KMS-11 (cell line): ENCODE results near the gene ROR1.

ENCODE experiments used
- H2AFZ ChIP-seq: fragments of 200-600 bp; sonication (generic); 2 replicates; pipeline ENCODE4 v1.6.1; 2016; ENCODE audit warnings: antibody characterized with exemption, mixed run types, low read depth
- H3K27ac ChIP-seq: fragments of 200-600 bp; sonication (generic); 2 replicates; pipeline ENCODE4 v1.6.1; 2016; ENCODE audit warnings: mild to moderate bottlenecking, mixed run types
- H3K27me3 ChIP-seq: fragments of 200-600 bp; sonication (generic); 2 replicates; pipeline ENCODE4 v1.6.1; 2017; ENCODE audit warnings: mild to moderate bottlenecking, low read depth, mixed run types, moderate library complexity; ENCODE audit not compliant: insufficient read depth
- H3K36me3 ChIP-seq: fragments of 200-600 bp; sonication (generic); 2 replicates; pipeline ENCODE4 v1.6.1; 2017; ENCODE audit warnings: mild to moderate bottlenecking, mixed run types; ENCODE audit not compliant: insufficient read depth
- H3K4me1 ChIP-seq: fragments of 200-600 bp; sonication (generic); 2 replicates; pipeline ENCODE4 v1.6.1; 2016; ENCODE audit warnings: mild to moderate bottlenecking, low read depth, mixed run types; ENCODE audit not compliant: poor library complexity, severe bottlenecking
- H3K4me2 ChIP-seq: fragments of 200-600 bp; sonication (generic); 2 replicates; pipeline ENCODE4 v1.7.0; 2016; ENCODE audit warnings: mild to moderate bottlenecking, mixed run types
- H3K4me3 ChIP-seq: fragments of 200-600 bp; sonication (generic); IDR thresholded peaks from 2 replicates; pipeline ENCODE4 v1.6.1; 2017; ENCODE audit warnings: low read depth, low read length, mixed read lengths; ENCODE audit not compliant: insufficient read depth
- H3K79me2 ChIP-seq: fragments of 200-600 bp; sonication (generic); 2 replicates; pipeline ENCODE4 v1.6.1; 2016; ENCODE audit warnings: low read depth, mixed run types; ENCODE audit not compliant: insufficient read depth
- H3K9ac ChIP-seq: fragments of 200-600 bp; sonication (generic); 2 replicates; pipeline ENCODE4 v1.6.1; 2016; ENCODE audit warnings: mild to moderate bottlenecking, mixed run types
- H4K20me1 ChIP-seq: fragments of 200-600 bp; sonication (generic); 2 replicates; pipeline ENCODE4 v1.6.1; 2016; ENCODE audit warnings: mild to moderate bottlenecking, mixed run types; ENCODE audit not compliant: insufficient read depth
- CTCF ChIP-seq: fragments of 200-600 bp; sonication (generic); conservative IDR thresholded peaks from 2 replicates; pipeline ENCODE4 v1.6.1; 2017; ENCODE audit warnings: low read depth, mild to moderate bottlenecking, antibody characterized with exemption, low read length, moderate library complexity, mixed read lengths

Gene ROR1

DNA sequence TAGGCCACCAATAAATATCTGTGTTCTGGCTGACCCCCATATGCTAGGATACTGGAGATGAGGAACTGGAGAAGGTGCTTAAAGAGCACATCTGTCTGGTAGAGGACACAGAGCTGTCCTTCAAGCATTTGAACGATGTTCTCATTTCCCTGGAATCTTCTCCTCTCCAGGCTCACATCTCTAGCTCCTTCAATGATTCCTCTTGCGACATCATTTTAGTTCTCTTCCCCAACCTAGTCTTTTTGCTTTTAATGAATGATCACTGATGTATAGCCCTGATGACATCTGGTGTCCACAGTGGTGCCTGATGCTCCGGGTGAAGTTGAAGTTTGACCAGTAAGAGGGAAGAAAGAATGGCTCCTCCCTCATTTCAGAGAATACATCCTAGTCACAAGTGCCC lies 348.8 kb downstream of the ROR1 start:
- Histone ChIP-seq H3K27me3 (no peaks in the 10 kb centered on the region), H3K4me3 (no peak overlapping the region), H3K36me3 (no peaks in the 10 kb centered on the region), H4K20me1 (no peaks in the 10 kb centered on the region), H3K79me2 (no peaks in the 10 kb centered on the region), H3K27ac (no peak overlapping the region), H3K9ac (no peak overlapping the region), H2AFZ (no peak overlapping the region), H3K4me2 (no peak overlapping the region), H3K4me1 (no peaks in the 10 kb centered on the region)
- no peak for TF ChIP-seq CTCF

DNA sequence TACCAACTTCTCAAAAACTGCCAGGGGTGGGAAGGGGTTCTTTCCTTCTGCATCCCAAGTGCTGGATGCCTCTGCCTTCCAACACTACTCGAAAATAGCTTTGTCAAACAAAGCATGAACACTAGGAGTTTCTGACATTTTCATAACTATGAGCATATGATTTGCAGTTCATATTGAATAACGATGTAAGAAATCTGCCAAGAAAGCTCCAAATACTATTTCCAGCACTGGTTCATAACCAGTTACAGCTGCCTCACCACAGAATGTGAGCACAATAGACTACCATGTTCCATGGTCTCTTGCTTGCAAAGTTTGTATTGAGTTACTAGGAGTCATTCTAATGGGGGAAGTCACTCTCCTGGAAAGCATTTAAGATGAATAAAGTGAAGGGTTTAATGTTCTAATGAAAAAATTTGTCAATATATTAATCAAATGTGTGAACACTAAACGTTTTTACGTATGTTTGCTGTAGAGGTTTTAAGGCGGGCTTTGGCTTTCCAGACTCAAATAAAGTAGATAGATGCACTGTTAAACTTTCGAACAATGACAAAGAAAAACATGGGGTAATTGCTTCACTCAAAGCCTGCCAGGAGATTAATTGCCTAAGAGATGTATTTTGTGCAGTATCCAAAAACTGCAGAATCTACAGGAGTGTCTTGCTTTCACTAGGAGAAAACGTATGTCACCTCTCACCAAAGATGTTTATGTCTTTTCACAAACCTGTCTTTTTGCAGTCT lies 351.1 kb downstream of the ROR1 start:
- H3K36me3 ChIP-seq: no peaks in the 10 kb centered on the region
- H3K4me3 ChIP-seq: no peak overlapping the region
- H3K27me3 ChIP-seq: no peaks in the 10 kb centered on the region
- H3K9ac ChIP-seq: no peak overlapping the region
- H3K4me2 ChIP-seq: no peak overlapping the region
- no peak overlapping the region for H3K27ac ChIP-seq
- H4K20me1 ChIP-seq: no peaks in the 10 kb centered on the region
- TF ChIP-seq CTCF: no peak
- H3K79me2 ChIP-seq: no peaks in the 10 kb centered on the region
- no peak overlapping the region for H2AFZ ChIP-seq
- no peaks in the 10 kb centered on the region for H3K4me1 ChIP-seq

DNA sequence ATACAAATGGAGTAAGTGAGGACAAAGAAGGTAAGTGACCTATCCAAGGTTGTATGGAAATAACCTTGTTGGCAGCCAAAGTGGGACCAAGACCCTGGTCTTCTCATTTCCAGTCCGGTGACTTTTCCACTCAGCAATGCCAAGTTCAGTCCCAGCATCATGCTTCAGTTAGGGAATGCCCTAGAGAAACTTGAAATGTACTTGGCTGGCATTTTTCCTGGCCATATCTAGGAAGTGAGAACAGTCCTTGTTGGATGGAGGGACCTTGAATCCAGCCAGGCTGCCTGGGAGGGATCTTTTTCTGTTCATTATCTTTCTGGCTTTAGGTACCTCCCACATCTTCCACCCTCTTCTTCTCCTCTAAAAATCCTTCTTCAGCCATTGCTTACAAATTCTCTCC lies 352.8 kb downstream of the ROR1 start:
- Histone ChIP-seq H3K4me2 (no peak overlapping the region), H3K36me3 (no peaks in the 10 kb centered on the region), H3K27ac (no peak overlapping the region), H3K79me2 (no peaks in the 10 kb centered on the region), H4K20me1 (no peaks in the 10 kb centered on the region), H3K4me3 (no peak overlapping the region), H3K4me1 (no peaks in the 10 kb centered on the region), H3K9ac (no peak overlapping the region), H2AFZ (no peak overlapping the region), H3K27me3 (no peaks in the 10 kb centered on the region)
- TF ChIP-seq CTCF: no peak

DNA sequence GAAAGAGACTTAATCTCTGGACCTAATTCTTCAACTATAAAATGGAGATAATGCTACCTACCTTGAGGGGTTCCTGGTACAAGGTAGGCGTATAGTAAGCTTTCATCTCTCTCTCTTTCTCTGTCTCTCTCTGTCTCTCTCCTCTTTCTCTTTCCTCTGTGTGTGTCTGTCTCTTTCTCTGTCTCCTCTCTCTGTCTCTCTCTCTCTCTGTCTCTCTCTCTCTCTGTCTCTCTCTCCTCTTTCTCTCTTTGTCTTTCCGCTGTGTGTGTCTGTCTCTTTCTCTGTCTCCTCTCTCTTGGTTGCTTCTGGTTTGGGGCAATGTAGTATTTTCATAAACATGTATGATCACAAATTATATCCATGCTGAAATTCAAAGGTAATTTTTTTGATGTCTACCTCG lies 353.5 kb downstream of the ROR1 start:
- H3K79me2 ChIP-seq: no peaks in the 10 kb centered on the region
- no peak overlapping the region for H3K4me3 ChIP-seq
- H3K27me3 ChIP-seq: no peaks in the 10 kb centered on the region
- no peak overlapping the region for H3K9ac ChIP-seq
- no peak overlapping the region for H3K4me2 ChIP-seq
- no peak for TF ChIP-seq CTCF
- no peak overlapping the region for H3K27ac ChIP-seq
- H4K20me1 ChIP-seq: no peaks in the 10 kb centered on the region
- H3K36me3 ChIP-seq: no peaks in the 10 kb centered on the region
- H3K4me1 ChIP-seq: peaks cover 3% of the 10 kb centered on the region
- H2AFZ ChIP-seq: no peak overlapping the region
